Mucosa of gallbladder (tissue), 1 donor: ENCODE measurements around the gene DLX3. TPM values are rescaled to one million over a fixed set of nuclear protein-coding genes. Genes with fewer than 3 reads are reported as not detected.
"Not testable (repeated sequence)": the region's sequence is repeated elsewhere in the genome, so short reads cannot be mapped to it uniquely, and the experiment has no call there.

Source experiments
- DNase-seq: peaks from one replicate; pipeline ENCODE4 v3.0.0-alpha.2; 2020; ENCODE audit warnings: low spot score
- total RNA-seq: library from RNA; stranded (reverse); gene quantifications from one replicate; pipeline ENCODE4 v1.2.1, GENCODE V29; 2021
- donor health status: DM: no; HTN: no; CAD: no.

DLX3 gene
- 0.26 TPM for total RNA-seq

- DNase-seq, result peak; percentile 68
Observed at GRCh38 chr17:49995055-49995738, at the start of gene DLX3. Gene DLX3, minus strand, starts transcription at chr17:49995224. Its CDS starts 226 bp downstream, at chr17:49994998.

GRCh38 chr17:50044483-50044882, 49.5 kb upstream of the DLX3 start:
- DNase-seq, result no peak

GRCh38 chr17:50043290-50044148, 48.5 kb upstream of the DLX3 start:
- DNase-seq, result no peak

GRCh38 chr17:50042211-50042610, 47.2 kb upstream of the DLX3 start:
- no peak for DNase-seq

GRCh38 chr17:50040496-50040895, 45.5 kb upstream of the DLX3 start:
- not testable (repeated sequence) for DNase-seq

GRCh38 chr17:50039058-50039457, 44.0 kb upstream of the DLX3 start:
- no peak for DNase-seq

GRCh38 chr17:50037321-50038107, 42.5 kb upstream of the DLX3 start:
- DNase-seq, result peak; percentile 67

- no peak for DNase-seq
Observed at GRCh38 chr17:50036455-50037261, 41.6 kb upstream of the DLX3 start.

GRCh38 chr17:50035945-50036344, 40.9 kb upstream of the DLX3 start:
- DNase-seq, result no peak

- no peak for DNase-seq
Observed at GRCh38 chr17:50035421-50035879, 40.4 kb upstream of the DLX3 start.

- DNase-seq, result no peak
Observed at GRCh38 chr17:50034498-50035364, 39.7 kb upstream of the DLX3 start.

- DNase-seq, result no peak
Observed at GRCh38 chr17:50033316-50033715, 38.3 kb upstream of the DLX3 start.

GRCh38 chr17:50029185-50029584, 34.2 kb upstream of the DLX3 start:
- DNase-seq, result no peak

GRCh38 chr17:50028736-50029120, 33.7 kb upstream of the DLX3 start:
- DNase-seq, result no peak

- DNase-seq, result peak; percentile 62
Observed at GRCh38 chr17:50027881-50028735, 33.1 kb upstream of the DLX3 start.

- peak; percentile 80 for DNase-seq
Observed at GRCh38 chr17:50027172-50027880, 32.3 kb upstream of the DLX3 start.

GRCh38 chr17:50026837-50027171, 31.8 kb upstream of the DLX3 start:
- peak; percentile 91 for DNase-seq

- DNase-seq, result no peak
Observed at GRCh38 chr17:50026046-50026675, 31.1 kb upstream of the DLX3 start.
